ENCODE data around the gene LRRC71.

DNA sequence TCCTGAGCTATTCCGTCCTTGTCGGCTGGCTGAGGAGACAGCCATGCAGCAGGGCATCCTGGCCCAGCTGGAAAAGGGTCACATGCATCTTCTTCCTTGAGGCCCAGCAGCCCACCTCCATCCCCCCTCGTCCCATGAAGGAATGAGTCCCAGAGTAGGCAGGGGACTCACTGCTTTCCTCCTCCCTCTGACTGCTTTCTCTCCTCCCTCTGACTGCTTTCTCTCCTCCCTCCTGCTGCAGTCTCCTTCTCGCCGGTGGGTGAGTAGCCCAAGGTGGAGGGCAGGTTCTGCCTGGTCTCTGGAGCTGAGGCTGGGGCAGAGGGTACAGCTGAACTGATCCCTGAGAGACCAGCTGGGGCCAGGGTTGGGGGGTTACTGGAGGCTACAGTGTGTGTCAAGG lies 46.3 kb upstream of the LRRC71 start:
- no peak for TF ChIP-seq RAD21 (IDR thresholded peaks at IDR 0.05; ENCODE audit: low read length)
- TF ChIP-seq, protein P1, sequence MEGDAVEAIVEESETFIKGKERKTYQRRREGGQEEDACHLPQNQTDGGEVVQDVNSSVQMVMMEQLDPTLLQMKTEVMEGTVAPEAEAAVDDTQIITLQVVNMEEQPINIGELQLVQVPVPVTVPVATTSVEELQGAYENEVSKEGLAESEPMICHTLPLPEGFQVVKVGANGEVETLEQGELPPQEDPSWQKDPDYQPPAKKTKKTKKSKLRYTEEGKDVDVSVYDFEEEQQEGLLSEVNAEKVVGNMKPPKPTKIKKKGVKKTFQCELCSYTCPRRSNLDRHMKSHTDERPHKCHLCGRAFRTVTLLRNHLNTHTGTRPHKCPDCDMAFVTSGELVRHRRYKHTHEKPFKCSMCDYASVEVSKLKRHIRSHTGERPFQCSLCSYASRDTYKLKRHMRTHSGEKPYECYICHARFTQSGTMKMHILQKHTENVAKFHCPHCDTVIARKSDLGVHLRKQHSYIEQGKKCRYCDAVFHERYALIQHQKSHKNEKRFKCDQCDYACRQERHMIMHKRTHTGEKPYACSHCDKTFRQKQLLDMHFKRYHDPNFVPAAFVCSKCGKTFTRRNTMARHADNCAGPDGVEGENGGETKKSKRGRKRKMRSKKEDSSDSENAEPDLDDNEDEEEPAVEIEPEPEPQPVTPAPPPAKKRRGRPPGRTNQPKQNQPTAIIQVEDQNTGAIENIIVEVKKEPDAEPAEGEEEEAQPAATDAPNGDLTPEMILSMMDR (conservative IDR thresholded peaks at IDR 0.05; ENCODE audit: low read depth, low read length), result no peak
- no peak for TF ChIP-seq POLR2A (IDR thresholded peaks at IDR 0.05; ENCODE audit: low read depth, low read length)

Measured in IMR-90 (cell line).